ENCODE data around the gene PHPT1. TPM values are rescaled to one million over a fixed set of nuclear protein-coding genes. Genes with fewer than 3 reads are reported as not detected.

PHPT1 gene
- total RNA-seq, 1 experiment from 2014 or later: 161 TPM

DNA sequence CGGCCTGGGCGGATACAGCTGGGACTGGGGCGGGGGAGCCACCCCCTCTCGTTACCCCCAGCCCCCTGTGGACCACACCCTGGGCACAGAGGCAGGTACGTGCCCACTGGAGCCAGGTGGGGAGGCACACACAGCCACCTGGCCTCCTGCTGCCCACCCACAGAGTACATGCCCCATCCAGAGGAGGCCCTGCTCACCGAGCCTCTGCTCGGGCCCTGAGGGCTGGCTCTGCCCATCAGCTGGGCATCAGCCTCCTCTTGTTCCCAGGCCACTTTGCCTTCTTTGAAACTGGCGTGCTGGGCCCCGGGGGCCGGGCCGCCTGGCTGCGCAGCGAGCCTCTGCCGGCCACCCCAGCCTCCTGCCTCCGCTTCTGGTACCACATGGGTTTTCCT, 9.2 kb downstream of the PHPT1 start:
- no CpG with 5 or more reads among the region's 15 CpGs for WGBS (ENCODE audit: extremely low coverage, insufficient read length, low lambda C conversion rate)
- H3K9ac ChIP-seq (ENCODE audit: extremely low read depth, insufficient read length, low read length): no peak overlapping the region

More for the DNA sequence above, 9.2 kb downstream of the PHPT1 start:
- H4K5ac ChIP-seq (ENCODE audit: insufficient read length, low read depth, low read length): no peak overlapping the region
- Mint-ChIP-seq H3K27me3 (ENCODE audit: low read depth) (no peaks in the 10 kb centered on the region; the same call in 1 of the 2 replicates), H3K9me3 (no peaks in the 10 kb centered on the region), H3K4me3 (no peak overlapping the region), H3K4me1 (no peaks in the 10 kb centered on the region), H3K36me3 (ENCODE audit: insufficient read depth in 1 of 3, low read depth in 3 of 3) (peaks cover 7 to 29% (median 22%) of the 10 kb centered on the region in 3 experiments; a peak in 6 of 7 replicates), H3K27ac (no peak overlapping the region)
- no peak overlapping the region for H3K18ac ChIP-seq (ENCODE audit: insufficient read length, low read depth, low read length)
- no peak overlapping the region for H3K4me2 ChIP-seq (ENCODE audit: insufficient read depth, insufficient read length, low read length)
- TF ChIP-seq, protein P1, sequence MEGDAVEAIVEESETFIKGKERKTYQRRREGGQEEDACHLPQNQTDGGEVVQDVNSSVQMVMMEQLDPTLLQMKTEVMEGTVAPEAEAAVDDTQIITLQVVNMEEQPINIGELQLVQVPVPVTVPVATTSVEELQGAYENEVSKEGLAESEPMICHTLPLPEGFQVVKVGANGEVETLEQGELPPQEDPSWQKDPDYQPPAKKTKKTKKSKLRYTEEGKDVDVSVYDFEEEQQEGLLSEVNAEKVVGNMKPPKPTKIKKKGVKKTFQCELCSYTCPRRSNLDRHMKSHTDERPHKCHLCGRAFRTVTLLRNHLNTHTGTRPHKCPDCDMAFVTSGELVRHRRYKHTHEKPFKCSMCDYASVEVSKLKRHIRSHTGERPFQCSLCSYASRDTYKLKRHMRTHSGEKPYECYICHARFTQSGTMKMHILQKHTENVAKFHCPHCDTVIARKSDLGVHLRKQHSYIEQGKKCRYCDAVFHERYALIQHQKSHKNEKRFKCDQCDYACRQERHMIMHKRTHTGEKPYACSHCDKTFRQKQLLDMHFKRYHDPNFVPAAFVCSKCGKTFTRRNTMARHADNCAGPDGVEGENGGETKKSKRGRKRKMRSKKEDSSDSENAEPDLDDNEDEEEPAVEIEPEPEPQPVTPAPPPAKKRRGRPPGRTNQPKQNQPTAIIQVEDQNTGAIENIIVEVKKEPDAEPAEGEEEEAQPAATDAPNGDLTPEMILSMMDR (conservative IDR thresholded peaks at IDR 0.05): no peak
- H3K79me2 ChIP-seq (ENCODE audit: insufficient read depth, low read length): no peaks in the 10 kb centered on the region
- H2BK20ac ChIP-seq (ENCODE audit: low read depth, low read length, poor library complexity, severe bottlenecking): no peak overlapping the region
- no peak overlapping the region for H3K23ac ChIP-seq (ENCODE audit: insufficient read length, low read depth, low read length)
- H3T11ph ChIP-seq (ENCODE audit: low read length): no peak overlapping the region
- H4K8ac ChIP-seq (replicated peaks; ENCODE audit: insufficient read length, low read depth, low read length): no peak overlapping the region
- no peak overlapping the region for H2BK12ac ChIP-seq (ENCODE audit: insufficient read length, low read depth, low read length)
- H2AFZ ChIP-seq (ENCODE audit: low read length): no peak overlapping the region
- H2BK120ac ChIP-seq (ENCODE audit: low read depth, low read length, poor library complexity, severe bottlenecking): no peak overlapping the region
- no peaks in the 10 kb centered on the region for H4K20me1 ChIP-seq (ENCODE audit: control insufficient read depth, insufficient read depth, insufficient read length)
- no peak overlapping the region for H4K91ac ChIP-seq (ENCODE audit: insufficient read length, low read depth, low read length)
- no peak overlapping the region for H3K14ac ChIP-seq (ENCODE audit: insufficient read depth, low read length)
- H3K56ac ChIP-seq (ENCODE audit: insufficient read length, low read depth, low read length): no peak overlapping the region
- H2BK15ac ChIP-seq (ENCODE audit: low read depth, low read length): no peak overlapping the region
- no peaks in the 10 kb centered on the region for H3K27me3 ChIP-seq (ENCODE audit: insufficient read depth, low read length)
- H3K27ac ChIP-seq (ENCODE audit: insufficient read length, low read depth, low read length): no peak overlapping the region
- no peaks in the 10 kb centered on the region for H3K79me1 ChIP-seq (ENCODE audit: insufficient read depth, low read depth, low read length, poor library complexity, severe bottlenecking)
- no peak for DNase-seq
- H3K4me1 ChIP-seq (ENCODE audit: insufficient read depth, low read length): no peaks in the 10 kb centered on the region
- no peaks in the 10 kb centered on the region for H3K9me3 ChIP-seq (ENCODE audit: control insufficient read depth, low read depth, low read length)
- no peaks in the 10 kb centered on the region for H3K23me2 ChIP-seq (ENCODE audit: insufficient read length, low read depth, low read length, poor library complexity, severe bottlenecking)
- no peak overlapping the region for H3K4ac ChIP-seq (ENCODE audit: low read depth, low read length)
- H2BK5ac ChIP-seq (ENCODE audit: insufficient read length, low read length): no peak overlapping the region
- H2AK5ac ChIP-seq (ENCODE audit: insufficient read length, low read length): no peak overlapping the region
